Stimulated activated CD4-positive, alpha-beta T cell treated with anti-CD3 and anti-CD28 coated beads, Interleukin-1b, Interleukin-23, amount 100 ng/mL, for 4 hours (primary cell): Measurements from ENCODE around the gene EBF4.
A peak's percentile ranks its signal among the peaks of the same experiment; 100 is the strongest.
"Not testable (repeated sequence)": the region's sequence is repeated elsewhere in the genome, so short reads cannot be mapped to it uniquely, and the experiment has no call there.

Experiments used
- DNase-seq, 2 donors: peaks; one replicate each; pipeline ENCODE4 v3.0.0-alpha.2; 2020; ENCODE audit warnings: low read depth in 2 of 2

The EBF4 gene

DNA sequence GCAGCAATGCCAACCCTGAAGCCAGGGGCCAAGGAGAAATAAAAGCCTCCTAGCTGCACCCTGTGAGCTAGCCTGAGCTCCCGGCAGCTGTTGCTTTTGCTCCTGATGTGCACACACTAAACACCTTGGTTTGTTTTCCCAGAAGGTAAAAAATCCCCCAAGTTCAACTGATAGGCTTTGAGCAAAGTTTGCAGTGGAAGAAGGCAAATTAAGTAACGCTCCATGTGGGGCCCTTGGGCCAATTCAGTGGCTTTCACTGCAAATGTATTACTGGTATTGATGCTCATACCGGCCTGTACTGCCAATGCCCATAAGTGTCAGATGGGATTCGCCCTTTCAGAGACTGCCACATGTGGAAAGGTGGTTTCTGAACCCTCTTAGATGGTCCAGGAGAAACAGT, 19.1 kb upstream of the EBF4 start:
- DNase-seq, result no peak

DNA sequence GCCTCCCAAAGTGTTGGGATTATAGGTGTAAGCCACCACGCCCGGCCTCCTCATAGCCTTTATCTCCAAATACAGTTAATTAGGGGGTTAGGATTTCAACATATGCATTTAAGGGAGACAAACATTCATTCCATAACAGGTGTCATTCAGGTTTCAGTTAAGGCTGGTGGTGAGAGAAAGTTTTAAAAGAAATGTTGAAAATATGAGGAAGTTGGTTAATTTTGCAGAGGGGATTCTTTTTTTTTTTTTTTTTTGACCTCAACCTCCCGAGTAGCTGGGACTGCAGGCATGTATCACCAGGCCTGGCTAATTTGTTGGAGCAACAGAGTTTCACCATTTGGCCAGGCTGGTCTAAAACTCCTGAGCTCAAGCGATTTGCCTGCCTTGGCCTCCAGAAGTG, 12.5 kb upstream of the EBF4 start:
- no peak for DNase-seq

GRCh38 chr20:2682040-2682439, 10.5 kb upstream of the EBF4 start:
- DNase-seq, result not testable (repeated sequence)

DNA sequence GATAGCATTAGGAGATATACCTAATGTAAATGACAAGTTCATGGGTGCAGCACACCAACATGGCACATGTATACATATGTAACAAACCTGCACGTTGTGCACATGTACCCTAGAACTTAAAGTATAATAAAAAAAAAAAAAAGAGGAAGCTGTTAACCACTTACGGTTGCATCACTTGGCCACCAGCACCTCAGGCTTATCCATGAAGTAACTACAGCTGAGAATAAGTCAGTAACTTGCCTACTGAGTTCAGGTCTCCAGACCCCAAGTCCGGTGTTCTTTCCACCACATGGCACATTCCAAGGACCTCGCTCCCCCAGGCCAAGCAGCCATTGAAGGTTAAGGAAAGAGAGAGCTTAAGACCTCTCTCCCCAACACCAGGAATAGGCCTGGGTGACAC, 7.8 kb upstream of the EBF4 start:
- DNase-seq, result not testable (repeated sequence)

DNA sequence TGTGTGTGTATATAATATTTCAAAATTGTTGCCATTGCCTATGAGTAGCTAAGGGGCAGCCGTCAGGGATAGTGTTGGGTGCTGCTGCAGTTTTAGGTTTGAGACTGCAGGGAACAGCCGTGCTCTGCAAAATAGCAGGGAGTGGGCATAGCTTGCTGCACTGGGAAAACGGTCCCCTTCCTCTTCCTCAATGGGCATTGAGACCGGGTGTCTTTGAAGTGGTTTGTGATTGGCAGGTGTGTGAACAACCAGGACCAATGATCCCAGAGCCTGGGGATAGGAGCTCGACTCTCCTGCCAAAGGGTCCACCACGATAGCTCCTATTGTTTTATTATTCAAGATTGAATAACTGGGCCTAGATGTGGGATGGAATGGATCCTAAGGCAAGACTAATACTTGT, 5.1 kb upstream of the EBF4 start:
- DNase-seq, result no peak

GRCh38 chr20:2688041-2688591, 4.5 kb upstream of the EBF4 start:
- peak; percentile 56 to 70 for DNase-seq

DNA sequence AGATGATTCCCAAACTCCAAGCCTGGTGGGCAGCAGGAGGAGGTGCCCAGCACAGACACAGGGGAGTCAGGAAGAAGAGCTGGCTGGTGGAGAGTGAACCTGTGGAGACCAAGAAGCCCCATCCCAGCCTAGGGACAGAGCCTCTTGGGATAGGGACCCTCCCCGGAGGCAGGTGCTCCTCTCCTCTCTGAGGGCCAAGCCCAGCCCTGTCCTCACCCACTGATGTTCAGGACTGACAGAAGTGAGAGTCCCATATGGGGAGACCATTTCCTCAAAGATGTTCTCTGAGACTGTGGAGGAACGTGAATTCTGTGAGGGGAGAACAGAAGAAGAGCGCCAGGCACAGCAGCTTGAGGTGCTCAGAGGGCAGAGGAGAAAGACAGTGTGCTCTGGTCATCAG, 2.4 kb upstream of the EBF4 start:
- no peak for DNase-seq

DNA sequence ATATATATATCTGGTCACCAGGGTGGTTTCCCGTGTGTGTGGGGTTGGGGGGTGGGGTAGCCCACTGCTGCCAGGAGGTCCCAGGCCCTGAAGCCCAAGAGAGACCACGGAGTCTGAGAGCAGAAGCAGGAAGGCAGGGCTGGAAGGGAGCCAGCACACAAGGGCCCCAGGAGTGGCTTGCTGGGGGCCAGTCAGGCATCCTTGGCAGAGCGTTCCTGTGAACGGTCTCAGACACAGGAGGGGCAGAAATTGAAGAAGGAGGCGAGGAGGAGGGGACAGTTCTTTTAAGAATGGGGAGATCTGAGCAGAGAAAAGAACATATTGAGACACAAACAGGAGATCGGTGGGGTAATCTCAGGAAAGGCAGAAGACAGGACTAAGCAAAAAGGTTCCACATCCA, 1.9 kb upstream of the EBF4 start:
- DNase-seq, result no peak

GRCh38 chr20:2691127-2691526, 1.5 kb upstream of the EBF4 start:
- DNase-seq, result no peak

- DNase-seq, result no peak
Measured at GRCh38 chr20:2691663-2692035, 931 bp upstream of the EBF4 start.

DNA sequence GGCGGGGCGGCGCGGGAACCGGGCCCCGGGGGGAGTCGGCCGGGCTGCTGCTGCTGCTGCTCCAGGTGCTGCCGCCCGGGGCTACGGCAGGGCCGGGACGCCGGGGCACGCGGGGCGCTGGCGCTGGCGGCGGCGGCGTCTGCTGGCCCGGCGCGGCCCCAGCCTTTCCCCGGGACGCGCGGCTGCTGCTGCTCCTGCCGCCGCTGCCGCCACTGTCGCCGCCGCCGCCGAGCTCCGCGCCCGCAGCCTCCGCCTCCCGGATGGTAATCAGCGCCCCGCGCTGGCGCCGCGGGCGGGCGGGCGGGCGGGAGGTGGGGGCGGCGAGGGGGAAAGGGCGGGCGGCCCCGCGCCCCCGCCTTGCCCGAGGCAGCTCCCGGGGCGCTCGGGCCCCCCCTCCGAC, 306 bp downstream of the EBF4 start:
- DNase-seq, result peak in 1 of 2 donors; percentile 31

DNA sequence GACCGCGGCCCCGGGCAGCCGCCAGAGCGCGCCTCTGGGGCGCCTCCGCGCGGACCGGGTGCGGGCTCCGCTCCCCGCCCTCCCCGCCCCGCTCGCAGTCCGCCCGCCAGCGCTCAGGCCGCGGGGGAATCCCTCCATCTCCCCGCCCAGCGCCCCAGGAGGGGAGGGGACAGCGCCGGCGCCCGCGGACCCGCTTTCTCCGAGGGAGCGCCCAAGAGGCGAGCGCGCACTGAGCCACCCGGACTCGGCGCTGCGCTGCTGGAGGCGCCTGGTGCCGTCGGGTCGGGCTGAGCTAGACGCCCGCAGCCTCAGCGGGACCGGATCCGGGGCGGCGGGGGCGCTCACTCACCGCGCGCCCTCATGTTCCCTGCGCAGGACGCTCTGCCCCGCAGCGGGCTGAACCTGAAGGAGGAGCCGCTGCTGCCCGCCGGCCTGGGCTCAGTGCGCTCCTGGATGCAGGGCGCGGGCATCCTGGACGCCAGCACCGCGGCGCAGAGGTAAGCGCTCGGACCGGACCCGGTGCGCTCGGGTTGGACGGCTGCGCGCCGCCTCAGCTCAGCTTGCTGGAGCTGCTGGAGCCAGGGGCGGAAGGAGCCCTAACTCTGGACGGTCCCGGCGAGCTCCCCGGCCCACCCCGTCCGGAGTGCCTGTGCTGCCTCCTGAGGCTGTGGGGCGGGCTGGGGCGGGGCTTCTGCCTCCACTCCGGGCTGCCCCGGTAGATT, 867 bp downstream of the EBF4 start:
- DNase-seq, result peak; percentile 27 to 39

DNA sequence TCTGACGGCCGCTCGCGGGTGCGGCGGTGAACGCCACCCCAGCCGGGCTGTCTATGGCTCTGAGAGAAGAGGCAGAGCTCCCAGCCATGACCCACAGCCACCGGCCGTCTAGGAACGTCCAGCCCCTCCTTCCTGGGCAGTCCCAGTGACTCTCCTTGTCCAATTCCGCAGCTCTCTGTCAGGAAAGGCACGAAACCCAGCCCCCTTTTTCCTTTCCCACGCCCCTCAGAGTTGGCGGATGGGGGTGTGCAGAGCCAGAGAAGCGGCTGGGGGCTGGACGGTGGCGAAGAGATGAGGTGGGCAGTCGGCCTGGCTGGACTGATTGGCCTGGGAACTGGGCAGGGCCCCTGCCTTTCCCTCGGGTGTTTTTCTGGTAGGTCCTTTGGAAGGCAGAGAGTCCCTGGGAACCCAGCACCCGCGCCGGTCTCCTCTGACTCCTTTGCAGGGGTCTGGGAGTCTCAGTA, 1.5 kb downstream of the EBF4 start:
- no peak for DNase-seq

DNA sequence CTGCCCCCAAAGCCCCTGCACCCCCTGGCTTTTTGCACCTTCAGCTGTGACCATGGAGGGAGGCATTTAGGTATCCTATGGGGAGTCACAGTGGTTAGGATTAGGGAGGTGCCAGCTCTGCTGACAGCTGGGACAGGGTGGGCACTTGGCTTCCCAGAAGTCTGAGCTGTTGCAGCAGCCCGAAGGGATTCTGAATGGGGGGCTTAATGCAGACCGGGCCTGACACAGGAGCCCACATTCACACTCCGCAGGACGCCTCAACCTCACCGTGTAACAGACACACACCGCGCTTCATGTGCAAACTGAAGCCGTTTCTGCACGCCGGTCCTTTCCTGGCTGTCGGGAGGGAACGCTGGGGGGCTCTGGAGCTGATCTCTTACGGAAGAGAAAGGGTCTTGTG, 1.9 kb downstream of the EBF4 start:
- no peak for DNase-seq

DNA sequence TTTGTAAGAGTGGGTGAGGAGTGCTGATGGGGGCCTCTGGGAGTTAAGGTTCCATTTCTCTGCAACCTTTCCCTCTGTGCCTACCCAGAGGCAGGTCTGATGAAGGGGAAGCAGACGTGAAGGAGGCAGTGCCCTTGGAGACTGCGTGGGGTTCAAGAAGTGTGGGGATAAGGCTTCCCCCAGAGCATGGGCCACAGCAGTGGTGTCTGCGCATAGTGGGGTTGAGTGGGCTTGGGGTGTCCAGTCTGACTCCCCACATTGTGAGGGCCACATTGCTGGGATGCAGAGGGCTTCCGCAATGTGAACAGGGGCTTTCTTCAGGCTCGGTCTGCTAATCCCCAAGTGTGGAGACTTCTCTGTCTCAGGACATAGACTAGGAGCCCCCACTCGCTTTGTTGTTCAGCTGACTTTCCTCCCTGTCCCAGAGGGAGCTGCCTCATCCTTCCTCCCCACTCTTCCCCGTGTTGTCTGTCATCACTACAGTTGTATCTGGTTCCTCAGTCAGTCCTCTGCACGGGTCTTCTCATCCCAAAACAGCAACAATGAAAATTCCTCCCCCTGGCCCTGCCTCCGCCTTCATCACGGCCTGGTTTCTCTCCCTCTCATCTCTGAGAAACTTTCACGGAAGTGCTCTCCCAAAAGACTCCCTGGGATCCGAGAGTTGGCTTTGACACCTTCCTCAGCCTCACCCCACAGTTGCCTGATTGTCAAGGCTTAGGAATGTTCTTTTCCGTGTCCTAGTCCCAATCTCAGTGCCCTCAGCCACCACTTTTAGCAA, 2.8 kb downstream of the EBF4 start:
- DNase-seq, result no peak

- DNase-seq, result not testable (repeated sequence)
Measured at GRCh38 chr20:2695984-2696525, 3.5 kb downstream of the EBF4 start.

DNA sequence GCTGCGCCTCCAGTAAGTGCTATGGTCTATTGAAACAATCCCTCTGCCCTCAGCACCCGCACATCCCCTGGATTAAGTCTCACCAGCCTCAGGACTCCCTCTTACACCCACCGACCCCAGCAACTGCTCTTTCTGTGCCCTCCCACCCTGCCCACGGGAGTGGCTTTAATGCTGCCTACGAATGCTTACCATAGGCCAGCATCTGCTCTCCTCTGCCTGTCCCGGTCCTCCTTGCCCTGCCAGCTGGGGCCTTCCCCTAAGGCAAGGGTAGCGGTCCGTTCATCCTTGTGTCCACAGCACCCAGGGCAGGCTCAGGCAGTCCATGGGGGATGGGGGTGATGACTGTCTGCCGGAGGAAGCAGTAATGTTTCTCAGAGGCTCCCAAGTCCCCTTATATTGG, 4.1 kb downstream of the EBF4 start:
- DNase-seq, result no peak

GRCh38 chr20:2697768-2698167, 5.2 kb downstream of the EBF4 start:
- no peak for DNase-seq

- no peak for DNase-seq
Measured at GRCh38 chr20:2698186-2698817, 5.7 kb downstream of the EBF4 start.

GRCh38 chr20:2698912-2699311, 6.3 kb downstream of the EBF4 start:
- no peak for DNase-seq

GRCh38 chr20:2699775-2700413, 7.3 kb downstream of the EBF4 start:
- no peak for DNase-seq
